Measurements from ENCODE around the gene CUX1.
"Not testable (repeated sequence)": the region's sequence is repeated elsewhere in the genome, so short reads cannot be mapped to it uniquely, and the experiment has no call there.

Gene CUX1

GRCh38 chr7:102225025-102225424, 407.6 kb downstream of the CUX1 start:
- H3K36me3 ChIP-seq (ENCODE audit: control insufficient read depth in 2 of 2, insufficient read depth in 2 of 2, low read length in 2 of 2) = peaks cover 7 to 16% of the 10 kb centered on the region in 2 donors
- H3K4me1 ChIP-seq (ENCODE audit: control insufficient read depth, insufficient read depth, low read length) = no peaks in the 10 kb centered on the region
- no peaks in the 10 kb centered on the region for H3K9me3 ChIP-seq (ENCODE audit: control insufficient read depth in 2 of 2, low read length in 2 of 2)
- no peak overlapping the region for H3K4me3 ChIP-seq (ENCODE audit: low read length in 2 of 2)
- H3K27me3 ChIP-seq (ENCODE audit: control insufficient read depth in 1 of 2, insufficient read depth in 2 of 2, low read length in 2 of 2) = no peaks in the 10 kb centered on the region
- H3K9ac ChIP-seq (ENCODE audit: low read length in 2 of 2) = no peak overlapping the region
- H3K27ac ChIP-seq (ENCODE audit: low read length) = no peak overlapping the region

- Histone ChIP-seq H3K27ac (ENCODE audit: low read length) (no peak overlapping the region), H3K27me3 (ENCODE audit: control insufficient read depth in 1 of 2, insufficient read depth in 2 of 2, low read length in 2 of 2) (no peaks in the 10 kb centered on the region), H3K4me3 (ENCODE audit: low read length in 2 of 2) (no peak overlapping the region), H3K9ac (ENCODE audit: low read length in 2 of 2) (no peak overlapping the region), H3K4me1 (ENCODE audit: control insufficient read depth, insufficient read depth, low read length) (no peaks in the 10 kb centered on the region), H3K36me3 (ENCODE audit: control insufficient read depth in 2 of 2, insufficient read depth in 2 of 2, low read length in 2 of 2) (peaks cover 7 to 18% of the 10 kb centered on the region in 2 donors), H3K9me3 (ENCODE audit: control insufficient read depth in 2 of 2, low read length in 2 of 2) (no peaks in the 10 kb centered on the region)
Observed at GRCh38 chr7:102227371-102227770, 409.9 kb downstream of the CUX1 start.

GRCh38 chr7:102228935-102229334, 411.5 kb downstream of the CUX1 start:
- peaks cover 7 to 21% of the 10 kb centered on the region in 2 donors for H3K36me3 ChIP-seq (ENCODE audit: control insufficient read depth in 2 of 2, insufficient read depth in 2 of 2, low read length in 2 of 2)

GRCh38 chr7:102230162-102230561, 412.7 kb downstream of the CUX1 start:
- not testable (repeated sequence) for H3K27me3 ChIP-seq (ENCODE audit: control insufficient read depth in 1 of 2, insufficient read depth in 2 of 2, low read length in 2 of 2); H3K4me3 ChIP-seq (ENCODE audit: low read length in 2 of 2); H3K4me1 ChIP-seq (ENCODE audit: control insufficient read depth, insufficient read depth, low read length); H3K27ac ChIP-seq (ENCODE audit: low read length); H3K9ac ChIP-seq (ENCODE audit: low read length in 2 of 2); H3K9me3 ChIP-seq (ENCODE audit: control insufficient read depth in 2 of 2, low read length in 2 of 2)
- H3K36me3 ChIP-seq (ENCODE audit: control insufficient read depth in 2 of 2, insufficient read depth in 2 of 2, low read length in 2 of 2) = peaks cover 4 to 24% of the 10 kb centered on the region in 2 donors

More at GRCh38 chr7:102228935-102229334, 411.5 kb downstream of the CUX1 start:
- no peaks in the 10 kb centered on the region for H3K9me3 ChIP-seq (ENCODE audit: control insufficient read depth in 2 of 2, low read length in 2 of 2)
- H3K9ac ChIP-seq (ENCODE audit: low read length in 2 of 2) = no peak overlapping the region
- H3K4me1 ChIP-seq (ENCODE audit: control insufficient read depth, insufficient read depth, low read length) = no peaks in the 10 kb centered on the region
- H3K27ac ChIP-seq (ENCODE audit: low read length) = no peak overlapping the region
- no peak overlapping the region for H3K4me3 ChIP-seq (ENCODE audit: low read length in 2 of 2)
- no peaks in the 10 kb centered on the region for H3K27me3 ChIP-seq (ENCODE audit: control insufficient read depth in 1 of 2, insufficient read depth in 2 of 2, low read length in 2 of 2)

GRCh38 chr7:102230593-102230992, 413.2 kb downstream of the CUX1 start:
- H3K27ac ChIP-seq (ENCODE audit: low read length) = no peak overlapping the region

GRCh38 chr7:102232611-102233286, 415.3 kb downstream of the CUX1 start:
- Histone ChIP-seq H3K36me3 (ENCODE audit: control insufficient read depth in 2 of 2, insufficient read depth in 2 of 2, low read length in 2 of 2) (peaks cover 4 to 18% of the 10 kb centered on the region in 2 donors), H3K27me3 (ENCODE audit: control insufficient read depth in 1 of 2, insufficient read depth in 2 of 2, low read length in 2 of 2) (no peaks in the 10 kb centered on the region), H3K4me3 (ENCODE audit: low read length in 2 of 2) (no peak overlapping the region), H3K9me3 (ENCODE audit: control insufficient read depth in 2 of 2, low read length in 2 of 2) (no peaks in the 10 kb centered on the region), H3K9ac (ENCODE audit: low read length in 2 of 2) (no peak overlapping the region), H3K4me1 (ENCODE audit: control insufficient read depth, insufficient read depth, low read length) (peaks cover 4% of the 10 kb centered on the region), H3K27ac (ENCODE audit: low read length) (no peak overlapping the region)

More at GRCh38 chr7:102230593-102230992, 413.2 kb downstream of the CUX1 start:
- H3K4me1 ChIP-seq (ENCODE audit: control insufficient read depth, insufficient read depth, low read length) = no peaks in the 10 kb centered on the region
- H3K9ac ChIP-seq (ENCODE audit: low read length in 2 of 2) = no peak overlapping the region
- no peaks in the 10 kb centered on the region for H3K9me3 ChIP-seq (ENCODE audit: control insufficient read depth in 2 of 2, low read length in 2 of 2)
- H3K27me3 ChIP-seq (ENCODE audit: control insufficient read depth in 1 of 2, insufficient read depth in 2 of 2, low read length in 2 of 2) = no peaks in the 10 kb centered on the region
- no peak overlapping the region for H3K4me3 ChIP-seq (ENCODE audit: low read length in 2 of 2)
- H3K36me3 ChIP-seq (ENCODE audit: control insufficient read depth in 2 of 2, insufficient read depth in 2 of 2, low read length in 2 of 2) = peaks cover 4 to 24% of the 10 kb centered on the region in 2 donors

DNA sequence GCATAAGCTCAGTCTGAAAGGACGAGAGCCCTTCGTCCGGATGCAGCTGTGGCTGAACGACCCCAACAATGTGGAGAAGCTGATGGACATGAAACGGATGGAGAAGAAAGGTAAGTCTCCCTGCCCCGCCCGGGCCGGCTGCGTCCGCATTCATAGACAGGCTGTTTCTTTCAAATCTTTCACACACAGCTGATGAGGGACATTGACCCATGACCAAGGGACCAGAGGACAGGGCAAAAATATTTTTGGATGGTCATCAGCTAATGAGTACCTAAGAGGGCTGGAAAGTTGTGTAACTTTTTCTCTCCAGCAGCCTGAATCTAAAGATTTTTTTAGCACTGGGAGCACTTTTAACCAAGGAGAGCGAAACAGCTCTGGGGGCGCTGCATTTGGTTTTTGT, 416.7 kb downstream of the CUX1 start:
- Histone ChIP-seq H3K27me3 (ENCODE audit: control insufficient read depth in 1 of 2, insufficient read depth in 2 of 2, low read length in 2 of 2) (no peaks in the 10 kb centered on the region), H3K4me1 (ENCODE audit: control insufficient read depth, insufficient read depth, low read length) (peaks cover 4% of the 10 kb centered on the region), H3K27ac (ENCODE audit: low read length) (no peak overlapping the region), H3K9me3 (ENCODE audit: control insufficient read depth in 2 of 2, low read length in 2 of 2) (no peaks in the 10 kb centered on the region), H3K4me3 (ENCODE audit: low read length in 2 of 2) (no peak overlapping the region), H3K9ac (ENCODE audit: low read length in 2 of 2) (no peak overlapping the region), H3K36me3 (ENCODE audit: control insufficient read depth in 2 of 2, insufficient read depth in 2 of 2, low read length in 2 of 2) (peaks cover 0 to 8% of the 10 kb centered on the region in 2 donors)

- Histone ChIP-seq H3K9me3 (ENCODE audit: control insufficient read depth in 2 of 2, low read length in 2 of 2) (no peaks in the 10 kb centered on the region), H3K27ac (ENCODE audit: low read length) (no peak overlapping the region), H3K27me3 (ENCODE audit: control insufficient read depth in 1 of 2, insufficient read depth in 2 of 2, low read length in 2 of 2) (no peaks in the 10 kb centered on the region), H3K9ac (ENCODE audit: low read length in 2 of 2) (no peak overlapping the region), H3K4me3 (ENCODE audit: low read length in 2 of 2) (no peak overlapping the region), H3K36me3 (ENCODE audit: control insufficient read depth in 2 of 2, insufficient read depth in 2 of 2, low read length in 2 of 2) (peaks cover 0 to 8% of the 10 kb centered on the region in 2 donors), H3K4me1 (ENCODE audit: control insufficient read depth, insufficient read depth, low read length) (peaks cover 4% of the 10 kb centered on the region)
Observed at GRCh38 chr7:102234801-102235550, 417.6 kb downstream of the CUX1 start.

DNA sequence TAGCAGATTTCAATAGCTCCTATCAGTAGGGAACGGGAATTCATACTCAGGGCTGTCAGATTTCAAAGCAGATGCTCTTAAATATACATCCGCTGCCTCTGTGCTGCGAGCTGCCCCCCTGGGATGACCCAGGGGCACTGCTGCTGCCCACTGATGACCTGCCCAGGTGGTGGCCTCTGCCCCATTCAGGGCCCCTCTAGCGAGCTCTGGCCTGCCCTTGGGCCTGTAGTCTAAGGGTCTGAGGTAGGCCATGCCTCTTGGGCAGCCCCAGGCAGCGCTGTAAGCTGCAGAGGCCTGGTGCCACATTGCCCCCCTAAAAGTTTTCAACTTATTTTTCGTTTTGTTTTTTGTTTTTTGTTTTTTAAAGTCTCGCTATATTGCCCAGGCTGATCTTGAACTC, 418.7 kb downstream of the CUX1 start:
- Histone ChIP-seq H3K9me3 (ENCODE audit: control insufficient read depth in 2 of 2, low read length in 2 of 2) (no peaks in the 10 kb centered on the region), H3K4me1 (ENCODE audit: control insufficient read depth, insufficient read depth, low read length) (peaks cover 4% of the 10 kb centered on the region), H3K27ac (ENCODE audit: low read length) (no peak overlapping the region), H3K36me3 (ENCODE audit: control insufficient read depth in 2 of 2, insufficient read depth in 2 of 2, low read length in 2 of 2) (peaks cover 2 to 9% of the 10 kb centered on the region in 2 donors), H3K27me3 (ENCODE audit: control insufficient read depth in 1 of 2, insufficient read depth in 2 of 2, low read length in 2 of 2) (no peaks in the 10 kb centered on the region), H3K9ac (ENCODE audit: low read length in 2 of 2) (no peak overlapping the region), H3K4me3 (ENCODE audit: low read length in 2 of 2) (no peak overlapping the region)

DNA sequence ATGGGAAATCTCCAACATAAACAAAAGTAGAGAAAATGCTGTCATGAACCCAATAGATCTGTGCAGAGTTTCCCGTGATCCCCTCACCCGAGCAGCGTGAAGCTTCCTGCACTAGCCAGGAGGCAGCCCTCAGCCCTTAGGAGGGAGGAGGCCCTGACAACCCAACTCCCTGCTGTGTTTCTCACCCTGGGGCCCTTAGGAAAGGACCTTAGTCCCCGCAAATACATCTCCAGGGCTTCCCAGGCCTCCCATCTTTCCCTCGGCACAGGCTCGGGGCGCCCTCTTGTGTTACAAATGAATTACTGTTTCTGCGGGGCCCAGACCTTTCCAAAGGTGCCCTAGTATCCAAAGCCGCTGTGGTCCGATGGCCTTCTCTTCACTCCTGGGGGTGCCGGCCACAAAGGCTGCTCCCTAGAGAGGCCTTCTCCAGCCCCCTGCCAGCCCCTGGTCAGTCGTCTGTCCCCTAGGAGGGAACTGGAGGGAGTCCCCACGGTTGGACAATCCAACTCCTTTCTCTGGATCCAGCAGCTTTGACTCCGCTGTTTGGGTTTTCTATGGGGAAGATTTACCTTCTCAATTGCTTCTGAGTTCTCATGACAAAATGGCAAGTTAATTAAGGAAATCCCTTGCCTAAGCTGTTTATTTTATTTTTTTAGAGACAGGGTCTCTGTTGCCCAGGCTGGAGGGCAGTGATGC, 419.3 kb downstream of the CUX1 start:
- no peak overlapping the region for H3K27ac ChIP-seq (ENCODE audit: low read length)
- H3K4me3 ChIP-seq (ENCODE audit: low read length in 2 of 2) = no peak overlapping the region
- H3K4me1 ChIP-seq (ENCODE audit: control insufficient read depth, insufficient read depth, low read length) = peaks cover 4% of the 10 kb centered on the region
- no peaks in the 10 kb centered on the region for H3K9me3 ChIP-seq (ENCODE audit: control insufficient read depth in 2 of 2, low read length in 2 of 2)
- no peaks in the 10 kb centered on the region for H3K27me3 ChIP-seq (ENCODE audit: control insufficient read depth in 1 of 2, insufficient read depth in 2 of 2, low read length in 2 of 2)
- peaks cover 4 to 15% of the 10 kb centered on the region in 2 donors for H3K36me3 ChIP-seq (ENCODE audit: control insufficient read depth in 2 of 2, insufficient read depth in 2 of 2, low read length in 2 of 2)
- H3K9ac ChIP-seq (ENCODE audit: low read length in 2 of 2) = no peak overlapping the region
